Panc1 (cell line): ENCODE measurements around the gene EDC3. TPM values are rescaled to one million over a fixed set of nuclear protein-coding genes. Genes with fewer than 3 reads are reported as not detected.

Experiments used
- ATAC-seq: fragments of 200-7000 bp; cut with Tn5 transposase; 2 replicates; pipeline ENCODE4 v1.9.1; 2020; ENCODE audit warnings: mild to moderate bottlenecking, moderate library complexity
- BruUV-seq: library from RNA; stranded (reverse); fragments of 400-500 nt; replicated peaks from 2 replicates; lab custom pipeline; 2021; lab: Mats Ljungman, UMichigan
- CTCF ChIA-PET: fragments of 300-600 bp; sonication (Branson Sonifier 250); formaldehyde crosslinking; loops from one replicate; lab custom pipeline; 2022; ENCODE audit warnings: antibody characterized with exemption; lab: Charles Lee
- POLR2A ChIA-PET: fragments of 300-600 bp; sonication (Branson Sonifier 250); formaldehyde crosslinking; loops from one replicate; lab custom pipeline; 2022; ENCODE audit warnings: antibody characterized with exemption; lab: Charles Lee
- DNase-seq: peaks from one replicate; pipeline ENCODE4 v3.0.0-alpha.2; 2010; ENCODE audit warnings: low read depth, low spot score
- H3K27ac ChIP-seq: 2 replicates; pipeline ENCODE4 v1.5.1; 2011; ENCODE audit warnings: mild to moderate bottlenecking, low read length, inconsistent platforms
- H3K27me3 ChIP-seq: fragments of 200-500 bp; sonication (Bioruptor generic); 2 replicates; pipeline ENCODE4 v1.6.0; 2014; ENCODE audit warnings: low read length, inconsistent platforms; ENCODE audit not compliant: control insufficient read depth, insufficient read depth
- H3K36me3 ChIP-seq: fragments of 200-500 bp; sonication (Bioruptor generic); 2 replicates; pipeline ENCODE4 v1.5.1; 2014; ENCODE audit warnings: inconsistent platforms, mild to moderate bottlenecking, low read length, moderate library complexity; ENCODE audit not compliant: control insufficient read depth, insufficient read depth
- H3K4me1 ChIP-seq: 2 replicates; pipeline ENCODE4 v1.5.1; 2011; ENCODE audit warnings: inconsistent platforms, mild to moderate bottlenecking, low read length, moderate library complexity; ENCODE audit not compliant: control insufficient read depth, insufficient read depth
- H3K4me3 ChIP-seq, 2 experiments: 2 replicates each; pipeline ENCODE4 v1.5.1; 2011 to 2012; ENCODE audit warnings: low read depth in 2 of 2, low read length in 2 of 2, mild to moderate bottlenecking in 2 of 2, inconsistent platforms in 1 of 2, moderate library complexity in 1 of 2
- H3K9me3 ChIP-seq: fragments of 200-500 bp; sonication (Bioruptor generic); 2 replicates; pipeline ENCODE4 v1.5.1; 2014; ENCODE audit warnings: low read depth, mild to moderate bottlenecking, inconsistent platforms, low read length, moderate library complexity; ENCODE audit not compliant: control insufficient read depth, insufficient read depth
- POLR2AphosphoS5 ChIP-seq: IDR thresholded peaks from 2 replicates; pipeline ENCODE4 v1.6.1; 2012; ENCODE audit warnings: mild to moderate bottlenecking, low read depth, low read length, moderate library complexity
- SIN3A ChIP-seq: IDR thresholded peaks from 2 replicates; pipeline ENCODE4 v1.6.1; 2012; ENCODE audit warnings: low read depth, mild to moderate bottlenecking, low read length, moderate library complexity, borderline replicate concordance; ENCODE audit not compliant: insufficient read depth
- TCF7L2 ChIP-seq: IDR thresholded peaks from 2 replicates; pipeline ENCODE4 v1.6.1; 2011; ENCODE audit warnings: mild to moderate bottlenecking, low read depth, low read length, inconsistent platforms
- in situ Hi-C: cut with HindIII; loops from 2 replicates; pipeline ENCODE4 v1.10.0; 2016; ENCODE audit warnings: low sequenced_read_pairs, low pct_unique_long_range_greater_than_20kb
- intact Hi-C: fragments of 100-400 bp; cut with micrococcal nuclease; formaldehyde crosslinking; loops from one replicate; pipeline ENCODE4 v1.10.0; 2022; ENCODE audit not compliant: unreplicated experiment
- total RNA-seq: library from RNA; stranded (reverse); gene quantifications from one replicate; pipeline ENCODE4 v1.2.1, GENCODE V29; 2021; ENCODE audit not compliant: unreplicated experiment
- TF ChIP-seq, protein P1 (sequence below), 2 experiments: IDR thresholded peaks; 2 replicates each; pipeline ENCODE4 v1.6.1; 2011 to 2012; ENCODE audit warnings: low read depth in 2 of 2, control low read depth in 1 of 2, low read length in 1 of 2, mild to moderate bottlenecking in 1 of 2, moderate library complexity in 1 of 2; ENCODE audit not compliant: insufficient read depth in 1 of 2
- TF ChIP-seq, protein P2 (sequence below): fragments of 450-650 bp; IDR thresholded peaks from 2 replicates; pipeline ENCODE4 v1.5.1; 2017; ENCODE audit warnings: mild to moderate bottlenecking

The EDC3 gene
- total RNA-seq, 1 experiment from 2014 or later, result 45.5 TPM

DNA sequence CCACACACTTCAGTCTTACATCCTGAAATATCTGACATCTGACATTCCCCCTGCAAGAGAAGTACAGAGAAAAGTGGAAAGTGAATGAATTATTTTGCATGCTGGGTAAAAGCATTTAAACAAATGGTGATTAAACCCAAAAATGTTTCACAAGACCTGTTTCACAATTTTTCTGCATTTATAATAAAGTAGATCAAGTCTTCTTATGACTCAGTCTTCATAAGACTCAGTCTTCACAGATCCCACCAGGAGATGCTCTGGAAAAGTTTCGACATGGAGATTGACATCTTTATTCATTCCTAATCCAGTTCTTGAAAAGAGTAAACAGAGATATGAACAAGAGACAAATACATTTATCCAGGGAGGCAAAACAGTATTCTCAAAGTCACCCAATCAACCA lies 13.2 kb upstream of the EDC3 start:
- Histone ChIP-seq H3K4me1 (no peaks in the 10 kb centered on the region), H3K27ac (no peak overlapping the region), H3K27me3 (peaks cover 3% of the 10 kb centered on the region; the same call in 1 of the 2 replicates), H3K9me3 (no peaks in the 10 kb centered on the region), H3K36me3 (no peaks in the 10 kb centered on the region), H3K4me3 (no peak overlapping the region)
- in situ Hi-C loops (no loop called here), intact Hi-C loops (no loop called here)
- ATAC-seq (no peak), DNase-seq (no peak)
- no peak for TF ChIP-seq POLR2AphosphoS5
- TF ChIP-seq TCF7L2, result no peak
- TF ChIP-seq, protein P1, sequence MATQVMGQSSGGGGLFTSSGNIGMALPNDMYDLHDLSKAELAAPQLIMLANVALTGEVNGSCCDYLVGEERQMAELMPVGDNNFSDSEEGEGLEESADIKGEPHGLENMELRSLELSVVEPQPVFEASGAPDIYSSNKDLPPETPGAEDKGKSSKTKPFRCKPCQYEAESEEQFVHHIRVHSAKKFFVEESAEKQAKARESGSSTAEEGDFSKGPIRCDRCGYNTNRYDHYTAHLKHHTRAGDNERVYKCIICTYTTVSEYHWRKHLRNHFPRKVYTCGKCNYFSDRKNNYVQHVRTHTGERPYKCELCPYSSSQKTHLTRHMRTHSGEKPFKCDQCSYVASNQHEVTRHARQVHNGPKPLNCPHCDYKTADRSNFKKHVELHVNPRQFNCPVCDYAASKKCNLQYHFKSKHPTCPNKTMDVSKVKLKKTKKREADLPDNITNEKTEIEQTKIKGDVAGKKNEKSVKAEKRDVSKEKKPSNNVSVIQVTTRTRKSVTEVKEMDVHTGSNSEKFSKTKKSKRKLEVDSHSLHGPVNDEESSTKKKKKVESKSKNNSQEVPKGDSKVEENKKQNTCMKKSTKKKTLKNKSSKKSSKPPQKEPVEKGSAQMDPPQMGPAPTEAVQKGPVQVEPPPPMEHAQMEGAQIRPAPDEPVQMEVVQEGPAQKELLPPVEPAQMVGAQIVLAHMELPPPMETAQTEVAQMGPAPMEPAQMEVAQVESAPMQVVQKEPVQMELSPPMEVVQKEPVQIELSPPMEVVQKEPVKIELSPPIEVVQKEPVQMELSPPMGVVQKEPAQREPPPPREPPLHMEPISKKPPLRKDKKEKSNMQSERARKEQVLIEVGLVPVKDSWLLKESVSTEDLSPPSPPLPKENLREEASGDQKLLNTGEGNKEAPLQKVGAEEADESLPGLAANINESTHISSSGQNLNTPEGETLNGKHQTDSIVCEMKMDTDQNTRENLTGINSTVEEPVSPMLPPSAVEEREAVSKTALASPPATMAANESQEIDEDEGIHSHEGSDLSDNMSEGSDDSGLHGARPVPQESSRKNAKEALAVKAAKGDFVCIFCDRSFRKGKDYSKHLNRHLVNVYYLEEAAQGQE (IDR thresholded peaks at IDR 0.05; ENCODE audit: insufficient read depth in 1 of 2, low read depth in 2 of 2, low read length in 1 of 2), result no peak
- no peak for TF ChIP-seq SIN3A
- TF ChIP-seq, protein P2, sequence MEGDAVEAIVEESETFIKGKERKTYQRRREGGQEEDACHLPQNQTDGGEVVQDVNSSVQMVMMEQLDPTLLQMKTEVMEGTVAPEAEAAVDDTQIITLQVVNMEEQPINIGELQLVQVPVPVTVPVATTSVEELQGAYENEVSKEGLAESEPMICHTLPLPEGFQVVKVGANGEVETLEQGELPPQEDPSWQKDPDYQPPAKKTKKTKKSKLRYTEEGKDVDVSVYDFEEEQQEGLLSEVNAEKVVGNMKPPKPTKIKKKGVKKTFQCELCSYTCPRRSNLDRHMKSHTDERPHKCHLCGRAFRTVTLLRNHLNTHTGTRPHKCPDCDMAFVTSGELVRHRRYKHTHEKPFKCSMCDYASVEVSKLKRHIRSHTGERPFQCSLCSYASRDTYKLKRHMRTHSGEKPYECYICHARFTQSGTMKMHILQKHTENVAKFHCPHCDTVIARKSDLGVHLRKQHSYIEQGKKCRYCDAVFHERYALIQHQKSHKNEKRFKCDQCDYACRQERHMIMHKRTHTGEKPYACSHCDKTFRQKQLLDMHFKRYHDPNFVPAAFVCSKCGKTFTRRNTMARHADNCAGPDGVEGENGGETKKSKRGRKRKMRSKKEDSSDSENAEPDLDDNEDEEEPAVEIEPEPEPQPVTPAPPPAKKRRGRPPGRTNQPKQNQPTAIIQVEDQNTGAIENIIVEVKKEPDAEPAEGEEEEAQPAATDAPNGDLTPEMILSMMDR, result no peak
- ChIA-PET POLR2A (no interaction called here), CTCF (no interaction called here)
- BruUV-seq, result no TSS peak

DNA sequence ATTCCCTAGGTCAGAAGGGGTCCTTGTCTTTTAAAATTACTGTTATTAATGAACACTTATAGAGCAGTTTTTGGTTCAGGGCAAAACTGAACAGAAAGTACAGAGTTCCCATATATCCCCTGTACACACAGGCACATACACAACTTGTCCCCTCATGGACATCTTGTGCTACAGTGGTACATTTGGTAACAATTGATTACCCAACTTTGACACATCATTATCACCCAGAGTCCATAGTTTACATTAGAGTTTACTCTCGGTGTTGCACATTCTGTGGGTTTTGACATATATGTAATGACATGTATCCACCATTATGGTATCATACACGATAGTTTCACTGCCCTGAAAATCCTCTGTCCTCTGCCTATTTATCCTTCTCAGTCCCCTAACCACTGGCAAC lies 984 bp upstream of the EDC3 start:
- H3K27ac ChIP-seq, result peak overlapping the region; percentile 92

More for the DNA sequence above, 984 bp upstream of the EDC3 start:
- H3K4me3 ChIP-seq, result peak overlapping the region; percentile 88 to 95
- POLR2A ChIA-PET, result interaction anchor here (0.6 kb wide), 2 partner anchors 29 to 57 kb away, joined by 3 to 6 read pairs; partner anchors contain the start of gene CYP1A1
- ATAC-seq (no peak), DNase-seq (no peak)
- in situ Hi-C loops, result no loop called here
- peaks cover 5% of the 10 kb centered on the region; the same call in 1 of the 2 replicates for H3K36me3 ChIP-seq
- CTCF ChIA-PET, result interaction anchor here (0.6 kb wide), 1 partner anchor 1143 kb away, joined by 3 read pairs; no protein-coding TSS in a partner anchor
- TF ChIP-seq, protein P2, result no peak
- TF ChIP-seq, protein P1 (IDR thresholded peaks at IDR 0.05; ENCODE audit: insufficient read depth in 1 of 2, low read depth in 2 of 2, low read length in 1 of 2), result no peak
- TF ChIP-seq TCF7L2, result no peak
- TF ChIP-seq SIN3A, result no peak
- TF ChIP-seq POLR2AphosphoS5, result no peak
- intact Hi-C loops, result no loop called here
- peaks cover 9% of the 10 kb centered on the region for H3K4me1 ChIP-seq
- H3K9me3 ChIP-seq, result no peaks in the 10 kb centered on the region
- no peaks in the 10 kb centered on the region for H3K27me3 ChIP-seq
- no TSS peak for BruUV-seq
